Heart right ventricle (tissue), 16 donors: ENCODE measurements around the gene PARP11. TPM values are rescaled to one million over a fixed set of nuclear protein-coding genes. Genes with fewer than 3 reads are reported as not detected.
A peak's percentile ranks its signal among the peaks of the same experiment; 100 is the strongest.
"Not testable (repeated sequence)": the region's sequence is repeated elsewhere in the genome, so short reads cannot be mapped to it uniquely, and the experiment has no call there.

Experiments used
- ATAC-seq, 8 donors: fragments of 200-7000 bp; cut with Tn5 transposase; one replicate each; pipeline ENCODE4 v1.9.1; 2020; ENCODE audit warnings: mild to moderate bottlenecking in 8 of 8, moderate library complexity in 8 of 8, moderate number of reproducible peaks in 1 of 8
- DNase-seq, 2 donors: peaks; one replicate each; pipeline ENCODE4 v3.0.0-alpha.2; 2020
- H3K27ac ChIP-seq, 10 donors: fragments of 200-600 bp; sonication (generic) in 2 of 10; one replicate each; pipeline versions ENCODE4 v1.5.0 to v1.8.0; 2020 to 2022; ENCODE audit warnings: mild to moderate bottlenecking in 3 of 10
- H3K27me3 ChIP-seq, 7 donors: fragments of 200-600 bp; one replicate each; pipeline ENCODE4 v1.8.0; 2021 to 2022; ENCODE audit warnings: mild to moderate bottlenecking in 2 of 7
- H3K36me3 ChIP-seq, 9 donors: fragments of 200-600 bp; sonication (generic) in 1 of 9; one replicate each; pipeline versions ENCODE4 v1.5.0 to v1.8.0; 2020 to 2022; ENCODE audit warnings: mild to moderate bottlenecking in 2 of 9
- H3K4me1 ChIP-seq, 9 donors: fragments of 200-600 bp; sonication (generic) in 1 of 9; one replicate each; pipeline versions ENCODE4 v1.5.0 to v1.8.0; 2020 to 2022; ENCODE audit warnings: mild to moderate bottlenecking in 4 of 9
- H3K4me3 ChIP-seq, 10 donors: fragments of 200-600 bp; sonication (generic) in 2 of 10; one replicate each; pipeline versions ENCODE4 v1.5.0 to v1.8.0; 2020 to 2022; ENCODE audit warnings: mild to moderate bottlenecking in 7 of 10, moderate library complexity in 2 of 10
- H3K9me3 ChIP-seq, 11 donors: fragments of 200-600 bp in 10 of 11; sonication (generic) in 2 of 11; one replicate each; pipeline versions ENCODE4 v1.5.0 to v1.8.0; 2013 to 2022; ENCODE audit warnings: mild to moderate bottlenecking in 2 of 11, control low read depth in 1 of 11, moderate library complexity in 1 of 11
- CTCF ChIP-seq, 9 donors: fragments of 200-600 bp; sonication (generic) in 2 of 9; IDR thresholded peaks; one replicate each; pipeline versions ENCODE4 v1.5.0 to v1.8.0; 2021 to 2022; ENCODE audit warnings: antibody characterized with exemption in 9 of 9, mild to moderate bottlenecking in 5 of 9, moderate library complexity in 1 of 9
- WGBS, 2 donors: extraction: QIAGEN DNeasy Blood & Tissue Kit; methylation state at CpG; one replicate each; pipeline ENCODE4 v1.1.7; 2013; ENCODE audit warnings: inconsistent platforms in 1 of 2; 5-methylcytosine and 5-hydroxymethylcytosine counted together
- intact Hi-C, 10 donors: fragments of 100-400 bp; cut with DNase I; formaldehyde crosslinking; loops; one replicate each; pipeline versions ENCODE4 v1.11.1 to v1.14.2; 2022
- polyA plus RNA-seq, 2 donors: library from polyadenylated mRNA; stranded (reverse); fragments of 200-250 nt; gene quantifications; one replicate each; pipeline ENCODE4 v1.2.3, GENCODE V29; 2013
- total RNA-seq, 10 donors: library from RNA; stranded (reverse); fragmentation: NEBNext Ultra II Directional in 3 of 10; extraction: Animal tissue kit (Norgen Biotek cat#: 25700) in 3 of 10; gene quantifications; one replicate each; pipeline versions ENCODE4 v1.2.1 to v1.2.4, GENCODE V29; 2021 to 2023
- donor health status: Arrhythmogenic right ventricular cardiomyopathy.
- donor health status: ischemic (EF 13 %, LVEDD 7.1; RV severe dilation, severe dysfunction).
- donor health status: healthy with polysubstance abuse.
- donor health status: DM: no; HTN: yes; CAD: no.
- donor health status: DM: no; HTN: no; CAD: no.
- donor health status: ischemic (EF 25% LVEDD 6.9; RV normal size, moderate dysfunction).
- donor health status: ischemic (EF 25% LVEDD 5.7; RV mildly dilated, moderate dysfunction).
- donor health status: healthy.
- donor health status: DM: yes; HTN: yes; CAD: no.
- donor health status: Ischemic cardiomyopathy.
- donor health status: ischemic (EF 35%, LVEDD 5.7; RV mildly dilated, moderate dysfunction).
- donor health status: nonischemic (EF 11% LVEDD 7.7; RV severe dilation, severe dysfunction).
- donor health status: DM: yes; HTN: yes; CAD: no.
- donor health status: PGD.
- donor health status: ischemic (EF 29% LVEDD 5.4; RV normal size, mild dysfunction).
- donor health status: nonischemic (EF 23%, LVEDD 6.1; RV moderate dilation, normal function).

PARP11 gene
- total and polyA plus RNA-seq, 12 donors, result 1.5 to 7.5 (median 5.0) TPM

DNA sequence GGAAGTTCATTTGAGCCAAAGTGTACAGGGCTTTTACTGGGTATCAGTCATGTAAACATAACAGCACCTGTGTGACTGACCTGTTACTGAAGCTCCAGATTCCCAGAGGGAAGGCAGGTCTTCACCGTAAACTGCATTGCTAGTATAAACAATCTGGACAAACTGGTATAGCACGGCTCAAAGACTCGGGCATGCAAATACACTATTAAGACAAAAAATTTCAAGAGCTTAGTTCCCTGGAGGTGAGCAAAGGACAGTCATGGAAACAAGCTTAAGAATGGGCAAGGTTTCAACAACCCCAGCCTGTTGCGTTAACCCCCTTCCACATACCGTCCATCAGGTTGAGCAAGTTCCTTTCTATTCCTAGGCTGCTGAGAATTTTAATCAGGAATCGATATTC lies 9.4 kb downstream of the PARP11 start:
- peaks cover 0 to 35% (median 0%) of the 10 kb centered on the region in 9 donors for H3K36me3 ChIP-seq
- intact Hi-C loops, result no loop called here
- H3K4me1 ChIP-seq, result no peaks in the 10 kb centered on the region
- 97 to 98% methylated on average over 6 of the region's 6 CpGs for WGBS, 2 donors
- TF ChIP-seq CTCF (IDR thresholded peaks at IDR 0.05), result no peak
- ATAC-seq, result no peak
- H3K9me3 ChIP-seq, result peaks cover 0 to 24% (median 18%) of the 10 kb centered on the region in 11 donors
- no peaks in the 10 kb centered on the region for H3K27me3 ChIP-seq
- no peak for DNase-seq
- H3K4me3 ChIP-seq, result no peak overlapping the region
- no peak overlapping the region for H3K27ac ChIP-seq

GRCh38 chr12:3842517-3842916 lies 30.7 kb downstream of the PARP11 start:
- Histone ChIP-seq H3K27ac (no peak overlapping the region), H3K4me1 (peaks cover 0 to 12% (median 3%) of the 10 kb centered on the region in 9 donors), H3K36me3 (peaks cover 0 to 10% (median 0%) of the 10 kb centered on the region in 9 donors), H3K27me3 (no peaks in the 10 kb centered on the region), H3K9me3 (peaks cover 0 to 9% (median 0%) of the 10 kb centered on the region in 11 donors), H3K4me3 (no peak overlapping the region)
- no peak for DNase-seq
- no peak for TF ChIP-seq CTCF (IDR thresholded peaks at IDR 0.05)
- 90 to 95% methylated on average over 5 of the region's 5 CpGs for WGBS, 2 donors
- ATAC-seq, result no peak
- intact Hi-C loops, result no loop called here

- intact Hi-C loops, result no loop called here
- Histone ChIP-seq H3K9me3 (peaks cover 0 to 2% (median 0%) of the 10 kb centered on the region in 11 donors), H3K27me3 (no peaks in the 10 kb centered on the region), H3K4me1 (peaks cover 0 to 13% (median 3%) of the 10 kb centered on the region in 9 donors), H3K36me3 (peaks cover 0 to 10% (median 0%) of the 10 kb centered on the region in 9 donors), H3K4me3 (no peak overlapping the region), H3K27ac (no peak overlapping the region)
- no peak for TF ChIP-seq CTCF (IDR thresholded peaks at IDR 0.05)
- 35 to 53% methylated on average over 3 of the region's 3 CpGs for WGBS, 2 donors
- peak in 2 of 8 donors; percentile 54 to 62 for ATAC-seq
- no peak for DNase-seq
Observed at GRCh38 chr12:3841783-3842182, 31.4 kb downstream of the PARP11 start.

- WGBS, 2 donors, result 67 to 99% methylated on average over 2 of the region's 2 CpGs
- H3K4me1 ChIP-seq, result peaks cover 0 to 13% (median 3%) of the 10 kb centered on the region in 9 donors
- intact Hi-C loops, H3K27ac ChIP-seq, H3K4me3 ChIP-seq, H3K36me3 ChIP-seq, H3K9me3 ChIP-seq, DNase-seq, H3K27me3 ChIP-seq, ATAC-seq: not testable (repeated sequence)
Observed at GRCh38 chr12:3840833-3841232, 32.4 kb downstream of the PARP11 start.

GRCh38 chr12:3839745-3840144 lies 33.5 kb downstream of the PARP11 start:
- H3K27me3 ChIP-seq, DNase-seq, H3K27ac ChIP-seq, intact Hi-C loops, H3K36me3 ChIP-seq, H3K4me3 ChIP-seq, H3K9me3 ChIP-seq, ATAC-seq: not testable (repeated sequence)
- peaks cover 0 to 13% (median 6%) of the 10 kb centered on the region in 9 donors for H3K4me1 ChIP-seq
- WGBS, 2 donors, result 90 to 91% methylated on average over 4 of the region's 4 CpGs

- intact Hi-C loops, result not testable (repeated sequence)
Observed at GRCh38 chr12:3838701-3839548, 34.3 kb downstream of the PARP11 start.

More at GRCh38 chr12:3838701-3839548, 34.3 kb downstream of the PARP11 start:
- H3K36me3 ChIP-seq, H3K9me3 ChIP-seq, H3K27me3 ChIP-seq: not testable (repeated sequence)
- DNase-seq, result peak in 1 of 2 donors; percentile 15
- peak in 2 of 8 donors; percentile 12 to 38 for ATAC-seq
- Histone ChIP-seq H3K27ac (peak overlapping the region in 1 of 10 donors; percentile 26), H3K4me3 (peak overlapping the region in 1 of 10 donors; percentile 41), H3K4me1 (peaks cover 0 to 13% (median 7%) of the 10 kb centered on the region in 9 donors)
- 63 to 68% methylated on average over 84 to 98 of the region's 98 CpGs for WGBS, 2 donors
